ENCODE results near the gene DDOST.

DNA sequence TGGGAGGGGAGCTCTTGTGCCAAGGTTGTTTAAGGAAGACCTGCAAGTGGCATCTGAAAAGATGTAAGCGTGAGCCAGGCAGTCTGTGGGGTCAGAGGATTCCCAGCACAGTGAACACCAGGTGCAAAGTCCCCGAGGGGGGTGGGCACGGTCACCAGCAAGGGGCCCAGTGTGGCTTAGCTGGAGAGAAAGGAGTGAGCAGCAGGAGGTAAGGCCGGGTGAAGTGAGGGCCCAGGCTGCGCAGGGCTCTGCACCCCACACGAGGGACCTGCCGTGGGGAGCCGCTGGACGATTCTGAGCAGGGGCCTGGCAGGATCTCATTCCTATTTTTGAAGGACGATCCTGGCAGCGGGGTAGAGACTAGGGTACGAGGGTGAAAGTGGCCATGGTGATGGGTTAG lies 4.1 kb downstream of the DDOST start:
- TF ChIP-seq, protein P1, sequence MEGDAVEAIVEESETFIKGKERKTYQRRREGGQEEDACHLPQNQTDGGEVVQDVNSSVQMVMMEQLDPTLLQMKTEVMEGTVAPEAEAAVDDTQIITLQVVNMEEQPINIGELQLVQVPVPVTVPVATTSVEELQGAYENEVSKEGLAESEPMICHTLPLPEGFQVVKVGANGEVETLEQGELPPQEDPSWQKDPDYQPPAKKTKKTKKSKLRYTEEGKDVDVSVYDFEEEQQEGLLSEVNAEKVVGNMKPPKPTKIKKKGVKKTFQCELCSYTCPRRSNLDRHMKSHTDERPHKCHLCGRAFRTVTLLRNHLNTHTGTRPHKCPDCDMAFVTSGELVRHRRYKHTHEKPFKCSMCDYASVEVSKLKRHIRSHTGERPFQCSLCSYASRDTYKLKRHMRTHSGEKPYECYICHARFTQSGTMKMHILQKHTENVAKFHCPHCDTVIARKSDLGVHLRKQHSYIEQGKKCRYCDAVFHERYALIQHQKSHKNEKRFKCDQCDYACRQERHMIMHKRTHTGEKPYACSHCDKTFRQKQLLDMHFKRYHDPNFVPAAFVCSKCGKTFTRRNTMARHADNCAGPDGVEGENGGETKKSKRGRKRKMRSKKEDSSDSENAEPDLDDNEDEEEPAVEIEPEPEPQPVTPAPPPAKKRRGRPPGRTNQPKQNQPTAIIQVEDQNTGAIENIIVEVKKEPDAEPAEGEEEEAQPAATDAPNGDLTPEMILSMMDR (IDR thresholded peaks at IDR 0.05; ENCODE audit: insufficient read depth, low read length, poor library complexity, severe bottlenecking): no peak
- no peak for TF ChIP-seq EZH2phosphoT487 (conservative IDR thresholded peaks at IDR 0.05; ENCODE audit: low read length)

Data from SU-DHL-6 (cell line).